Type B pancreatic cell (in vitro differentiated cells): ENCODE measurements around the gene VPS13D. TPM values are rescaled to one million over a fixed set of nuclear protein-coding genes. Genes with fewer than 3 reads are reported as not detected.

Experiments used
- DNase-seq: peaks from one replicate; pipeline ENCODE4 v3.0.0; 2021; ENCODE audit warnings: mixed read lengths; ENCODE audit not compliant: unreplicated experiment; ENCODE audit errors: extremely low spot score
- H3K27ac Mint-ChIP-seq: 2 replicates; pipeline ENCODE4 v1.8.0; 2021; ENCODE audit warnings: mild to moderate bottlenecking, mixed read lengths
- H3K27me3 Mint-ChIP-seq: 2 replicates; pipeline ENCODE4 v1.8.0; 2021; ENCODE audit warnings: mixed read lengths
- H3K36me3 Mint-ChIP-seq: 2 replicates; pipeline ENCODE4 v1.8.0; 2021; ENCODE audit warnings: mixed read lengths
- H3K4me1 Mint-ChIP-seq: one replicate; pipeline ENCODE4 v1.8.0; 2021; ENCODE audit warnings: mixed read lengths; ENCODE audit not compliant: unreplicated experiment
- H3K4me3 Mint-ChIP-seq: 2 replicates; pipeline ENCODE4 v1.8.0; 2021; ENCODE audit warnings: mild to moderate bottlenecking, mixed read lengths
- H3K9me3 Mint-ChIP-seq: 2 replicates; pipeline ENCODE4 v1.8.0; 2021; ENCODE audit warnings: mixed read lengths
- CTCF ChIP-seq: fragments of 200-600 bp; sonication (generic); conservative IDR thresholded peaks from 2 replicates; pipeline ENCODE4 v1.5.0; 2021; ENCODE audit warnings: antibody characterized with exemption, mild to moderate bottlenecking
- total RNA-seq: library from RNA; stranded (reverse); gene quantifications from 2 replicates; pipeline ENCODE4 v1.2.1, GENCODE V29; 2021; ENCODE audit warnings: low replicate concordance

Gene VPS13D
- total RNA-seq, 1 donor from 2014 or later = 43.4 TPM

DNA sequence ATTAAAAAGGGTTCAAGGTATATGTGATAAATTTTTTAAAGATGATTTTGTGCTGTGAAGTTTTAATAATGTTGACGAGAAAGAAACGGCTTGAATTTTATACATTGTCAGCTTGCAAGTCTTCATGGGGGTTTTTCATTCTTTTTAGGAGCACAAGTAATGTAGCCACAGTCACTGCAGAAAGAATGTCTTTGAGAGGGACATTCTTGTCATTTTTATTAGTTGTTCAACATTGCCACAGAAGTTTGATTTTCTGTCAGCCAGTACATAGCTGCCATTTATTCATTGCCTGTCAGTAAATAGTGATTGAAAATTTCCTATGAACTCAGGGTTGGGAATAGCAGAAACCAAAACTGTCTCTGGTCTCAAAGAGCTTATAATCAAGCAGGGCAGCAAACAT is 231.9 kb downstream of the VPS13D start:
- Mint-ChIP-seq H3K36me3 (peaks cover 48% of the 10 kb centered on the region), H3K4me3 (peak overlapping the region; percentile 48), H3K27me3 (no peaks in the 10 kb centered on the region), H3K9me3 (no peaks in the 10 kb centered on the region), H3K27ac (peak overlapping the region; percentile 70), H3K4me1 (peaks cover 49% of the 10 kb centered on the region)
- TF ChIP-seq CTCF = no peak
- DNase-seq = no peak

DNA sequence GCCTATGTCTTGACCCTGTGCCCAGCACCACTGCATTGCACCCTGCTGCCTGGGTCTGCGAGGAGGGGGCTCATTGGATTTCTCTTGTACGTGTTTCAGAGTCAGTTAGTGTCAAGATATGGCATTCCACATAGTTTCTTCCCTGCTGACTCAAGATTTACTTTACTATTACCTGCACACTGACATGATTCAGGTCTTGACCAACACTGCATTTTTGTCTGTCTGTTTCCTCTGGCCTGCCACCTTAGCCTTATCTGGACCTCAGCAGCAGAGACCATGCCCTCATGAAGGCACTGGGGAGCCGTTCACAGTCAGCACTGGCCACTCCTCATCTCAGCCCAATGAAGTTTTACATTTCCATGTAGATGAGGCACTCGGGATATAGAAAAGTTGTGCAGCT is 232.8 kb downstream of the VPS13D start:
- DNase-seq = no peak
- no peak for TF ChIP-seq CTCF
- Mint-ChIP-seq H3K27me3 (no peaks in the 10 kb centered on the region), H3K9me3 (no peaks in the 10 kb centered on the region), H3K36me3 (peaks cover 47% of the 10 kb centered on the region), H3K4me3 (no peak overlapping the region), H3K4me1 (peaks cover 45% of the 10 kb centered on the region), H3K27ac (peak overlapping the region; percentile 70)

- Mint-ChIP-seq H3K9me3 (no peaks in the 10 kb centered on the region), H3K36me3 (peaks cover 46% of the 10 kb centered on the region), H3K4me1 (peaks cover 42% of the 10 kb centered on the region), H3K27me3 (no peaks in the 10 kb centered on the region), H3K4me3 (no peak overlapping the region), H3K27ac (no peak overlapping the region)
- TF ChIP-seq CTCF = no peak
- no peak for DNase-seq
Measured at GRCh38 chr1:12464045-12464461, 234.2 kb downstream of the VPS13D start.

GRCh38 chr1:12464598-12465056 is 234.8 kb downstream of the VPS13D start:
- no peaks in the 10 kb centered on the region for H3K9me3 Mint-ChIP-seq

GRCh38 chr1:12465126-12465525 is 235.3 kb downstream of the VPS13D start:
- H3K36me3 Mint-ChIP-seq = peaks cover 41% of the 10 kb centered on the region
- DNase-seq = no peak
- no peak overlapping the region for H3K27ac Mint-ChIP-seq
- TF ChIP-seq CTCF = no peak
- peaks cover 52% of the 10 kb centered on the region for H3K4me1 Mint-ChIP-seq
- H3K4me3 Mint-ChIP-seq = peak overlapping the region; percentile 40
- H3K27me3 Mint-ChIP-seq = no peaks in the 10 kb centered on the region
- no peaks in the 10 kb centered on the region for H3K9me3 Mint-ChIP-seq

More at GRCh38 chr1:12464598-12465056, 234.8 kb downstream of the VPS13D start:
- no peak overlapping the region for H3K27ac Mint-ChIP-seq
- TF ChIP-seq CTCF = no peak
- no peaks in the 10 kb centered on the region for H3K27me3 Mint-ChIP-seq
- DNase-seq = no peak
- no peak overlapping the region for H3K4me3 Mint-ChIP-seq
- peaks cover 44% of the 10 kb centered on the region for H3K36me3 Mint-ChIP-seq
- H3K4me1 Mint-ChIP-seq = peaks cover 47% of the 10 kb centered on the region

DNA sequence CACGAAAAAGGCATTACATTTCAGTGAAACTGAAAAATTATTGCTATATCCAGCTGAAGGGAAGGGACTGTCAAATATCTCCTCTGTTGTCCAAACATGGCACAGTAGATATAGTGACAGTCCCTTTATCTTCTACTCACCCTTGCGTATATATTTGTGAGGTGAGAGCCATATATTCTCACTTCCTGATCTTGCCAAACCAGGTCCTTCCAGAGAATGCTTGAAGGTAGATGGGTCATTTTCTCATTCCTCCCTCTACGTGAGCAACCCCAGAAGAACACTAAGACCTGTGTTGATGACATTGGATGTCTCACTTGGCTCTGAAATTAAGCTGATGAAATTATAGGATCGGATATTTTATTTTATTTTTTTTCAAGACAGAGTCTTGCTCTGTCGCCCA is 237.0 kb downstream of the VPS13D start:
- no peak overlapping the region for H3K4me3 Mint-ChIP-seq
- TF ChIP-seq CTCF = no peak
- H3K4me1 Mint-ChIP-seq = peaks cover 49% of the 10 kb centered on the region
- DNase-seq = no peak
- H3K27me3 Mint-ChIP-seq = no peaks in the 10 kb centered on the region
- peaks cover 36% of the 10 kb centered on the region for H3K36me3 Mint-ChIP-seq
- no peaks in the 10 kb centered on the region for H3K9me3 Mint-ChIP-seq
- no peak overlapping the region for H3K27ac Mint-ChIP-seq
